ENCODE measurements around the gene ALPP.
A peak's percentile ranks its signal among the peaks of the same experiment; 100 is the strongest.
"Not testable (repeated sequence)": the region's sequence is repeated elsewhere in the genome, so short reads cannot be mapped to it uniquely, and the experiment has no call there.

The ALPP gene

DNA sequence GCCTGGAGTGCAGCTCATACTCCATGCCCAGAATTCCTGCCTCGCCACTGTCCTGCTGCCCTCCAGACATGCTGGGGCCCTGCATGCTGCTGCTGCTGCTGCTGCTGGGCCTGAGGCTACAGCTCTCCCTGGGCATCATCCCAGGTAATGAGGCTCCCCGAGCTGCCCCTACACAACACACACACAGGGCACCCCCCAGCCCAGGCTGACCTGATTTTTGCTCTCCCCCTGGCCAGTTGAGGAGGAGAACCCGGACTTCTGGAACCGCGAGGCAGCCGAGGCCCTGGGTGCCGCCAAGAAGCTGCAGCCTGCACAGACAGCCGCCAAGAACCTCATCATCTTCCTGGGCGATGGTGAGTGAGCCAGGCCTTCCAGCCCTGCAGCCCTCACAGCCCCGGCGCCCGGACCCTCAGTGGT lies at the start of gene ALPP:
ALPP (plus strand) TSS at position 17 of the 417 bp plus-strand sequence; CDS start at position 69, 52 bp downstream.
- not testable (repeated sequence) for DNase-seq

DNA sequence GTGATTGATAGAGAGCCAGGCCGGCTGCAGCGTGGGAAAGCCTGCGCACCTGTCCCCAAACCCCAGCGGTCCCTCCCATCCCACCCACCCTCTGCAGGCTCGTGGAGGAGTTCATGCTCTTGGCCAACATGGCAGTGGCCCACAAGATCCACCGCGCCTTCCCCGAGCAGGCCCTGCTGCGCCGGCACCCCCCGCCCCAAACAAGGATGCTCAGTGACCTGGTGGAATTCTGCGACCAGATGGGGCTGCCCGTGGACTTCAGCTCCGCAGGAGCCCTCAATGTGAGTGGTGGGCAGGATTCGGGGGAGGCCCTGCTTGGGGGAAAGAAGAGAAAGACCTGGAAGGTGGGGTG lies 48.9 kb upstream of the ALPP start:
- DNase-seq, result no peak

DNA sequence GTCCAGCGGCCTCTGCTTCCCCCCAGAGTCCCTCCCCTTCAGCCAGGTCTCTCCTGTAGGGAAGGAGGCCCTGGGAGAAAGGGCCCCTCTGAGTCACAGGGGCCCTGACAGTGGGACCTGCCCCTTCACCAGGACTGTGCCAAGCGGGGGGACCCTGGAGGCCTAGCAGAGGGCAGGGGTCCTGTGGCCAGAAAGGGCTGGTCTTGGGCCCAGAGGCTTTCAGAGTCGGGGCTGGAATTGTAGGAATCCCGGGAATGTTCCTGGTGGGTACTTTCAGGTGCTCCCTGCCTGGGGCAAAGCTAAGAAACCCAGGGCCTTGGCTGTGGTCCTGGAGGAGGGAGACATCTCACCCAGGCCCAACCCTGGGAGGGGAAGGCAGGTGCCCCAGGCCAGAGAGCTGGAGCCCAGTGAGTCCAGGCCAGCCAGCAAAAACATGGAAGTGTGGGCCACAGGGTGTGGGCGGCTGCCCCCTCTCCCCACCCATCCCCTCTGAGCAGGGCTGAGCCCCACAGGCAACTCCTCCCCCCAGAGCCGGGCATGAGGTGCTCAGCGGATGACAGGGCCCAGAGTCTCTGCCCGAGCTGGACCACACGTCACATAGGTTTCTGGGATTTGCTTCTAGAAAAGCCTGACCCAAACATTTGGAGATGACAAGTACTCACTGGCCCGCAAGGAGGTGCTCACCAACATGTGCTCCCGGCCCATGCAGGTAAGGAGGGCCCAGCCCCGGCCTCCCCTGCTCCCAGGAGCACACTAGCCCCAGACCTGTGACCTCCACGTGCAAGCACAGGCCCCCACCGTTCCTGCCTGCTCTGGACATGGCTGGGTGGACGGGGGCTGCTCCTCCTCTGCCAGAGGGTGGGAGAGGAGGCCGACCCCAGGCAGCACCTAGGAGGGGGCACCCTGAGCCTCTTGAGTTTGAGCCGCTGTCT lies 48.2 kb upstream of the ALPP start:
- DNase-seq, result no peak

DNA sequence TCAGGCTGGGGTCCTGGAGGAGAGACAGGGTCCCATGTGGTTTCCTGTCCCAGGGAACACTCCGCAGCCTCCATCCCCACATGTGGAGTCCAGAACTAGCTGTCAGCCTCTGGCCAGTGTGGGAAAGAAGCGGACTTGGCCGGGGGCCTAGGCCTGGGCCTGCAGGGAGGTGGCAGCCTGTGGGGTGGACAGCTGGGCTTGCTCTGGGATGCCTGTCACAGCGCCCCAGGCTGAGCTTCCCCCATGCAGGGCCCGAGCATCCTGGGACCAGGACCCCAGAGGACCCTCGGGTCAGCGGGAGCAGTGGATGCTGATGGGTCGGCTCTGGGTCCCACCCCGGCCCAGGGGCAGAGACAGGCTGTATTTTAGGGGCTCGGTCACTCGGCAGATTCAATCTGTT lies 47.5 kb upstream of the ALPP start:
- not testable (repeated sequence) for DNase-seq

DNA sequence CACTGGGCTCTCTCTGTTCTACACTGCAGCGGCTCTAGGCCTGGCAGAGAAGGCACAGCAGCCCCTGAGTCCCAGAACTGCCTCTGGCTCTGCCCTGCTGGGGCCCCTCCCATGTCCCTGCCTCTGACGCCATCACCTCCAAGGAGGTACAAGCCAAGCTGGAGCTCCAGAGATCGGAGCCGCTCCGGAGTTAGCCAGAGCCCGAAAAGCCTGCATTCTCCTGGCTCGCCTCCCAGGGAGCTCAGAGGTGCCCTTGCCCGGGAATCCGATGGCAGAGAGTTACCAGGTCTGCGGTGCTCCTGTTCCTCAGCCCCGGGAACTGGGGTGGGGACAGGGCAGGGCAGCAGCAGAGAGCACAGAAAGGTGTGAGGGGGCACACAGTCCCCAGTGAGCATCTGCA lies 46.9 kb upstream of the ALPP start:
- DNase-seq, result not testable (repeated sequence)

DNA sequence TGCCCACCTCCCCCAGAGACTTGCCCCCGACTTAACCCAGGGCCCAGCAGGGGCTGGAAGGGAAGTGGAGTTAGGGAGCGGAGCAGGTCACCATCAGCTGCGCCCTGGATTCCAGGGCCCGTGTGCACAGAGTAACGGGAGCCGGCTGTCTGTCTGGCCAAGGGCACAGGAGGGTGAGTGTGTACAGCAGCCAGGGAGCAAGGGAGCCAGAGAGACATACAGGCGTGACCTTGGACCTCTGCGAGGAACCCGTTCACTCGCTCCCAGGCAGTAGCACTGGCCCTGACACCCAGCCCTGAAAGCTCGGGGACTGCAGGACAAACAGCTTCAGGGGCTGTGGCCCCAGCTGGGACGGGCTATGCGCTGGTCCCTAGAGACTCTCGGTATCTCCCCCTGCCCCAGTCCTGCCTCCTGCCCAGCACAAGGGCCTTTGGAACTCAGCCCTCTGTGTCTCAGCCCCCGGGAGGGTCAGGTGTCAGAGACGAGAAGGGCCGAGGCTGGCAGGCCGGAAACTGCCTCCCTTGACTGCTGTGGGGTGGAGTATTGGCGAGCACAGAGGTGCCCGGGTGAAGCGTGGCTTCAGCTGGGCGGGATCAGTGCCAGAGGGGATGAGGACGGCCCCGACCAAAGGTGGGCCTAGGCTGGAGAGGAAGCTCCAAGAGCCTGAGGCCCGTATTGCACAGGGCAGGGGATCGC lies 46.2 kb upstream of the ALPP start:
- not testable (repeated sequence) for DNase-seq

DNA sequence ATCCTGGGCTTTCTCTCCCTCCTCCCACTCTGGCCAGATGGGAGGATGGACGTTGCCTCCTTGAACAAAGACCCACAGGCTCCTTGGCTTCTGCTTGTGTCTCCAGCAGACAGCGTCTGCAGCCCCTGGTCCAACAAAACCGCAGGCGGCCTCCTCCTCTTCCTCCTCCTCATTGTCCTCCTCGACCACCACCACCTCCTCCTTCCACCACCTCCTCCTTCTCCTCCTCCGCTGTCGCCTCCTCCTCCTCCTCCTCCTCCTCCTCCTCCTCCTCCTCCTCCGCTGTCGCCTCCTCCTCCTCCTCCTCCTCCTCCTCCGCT lies 45.7 kb upstream of the ALPP start:
- no peak for DNase-seq

DNA sequence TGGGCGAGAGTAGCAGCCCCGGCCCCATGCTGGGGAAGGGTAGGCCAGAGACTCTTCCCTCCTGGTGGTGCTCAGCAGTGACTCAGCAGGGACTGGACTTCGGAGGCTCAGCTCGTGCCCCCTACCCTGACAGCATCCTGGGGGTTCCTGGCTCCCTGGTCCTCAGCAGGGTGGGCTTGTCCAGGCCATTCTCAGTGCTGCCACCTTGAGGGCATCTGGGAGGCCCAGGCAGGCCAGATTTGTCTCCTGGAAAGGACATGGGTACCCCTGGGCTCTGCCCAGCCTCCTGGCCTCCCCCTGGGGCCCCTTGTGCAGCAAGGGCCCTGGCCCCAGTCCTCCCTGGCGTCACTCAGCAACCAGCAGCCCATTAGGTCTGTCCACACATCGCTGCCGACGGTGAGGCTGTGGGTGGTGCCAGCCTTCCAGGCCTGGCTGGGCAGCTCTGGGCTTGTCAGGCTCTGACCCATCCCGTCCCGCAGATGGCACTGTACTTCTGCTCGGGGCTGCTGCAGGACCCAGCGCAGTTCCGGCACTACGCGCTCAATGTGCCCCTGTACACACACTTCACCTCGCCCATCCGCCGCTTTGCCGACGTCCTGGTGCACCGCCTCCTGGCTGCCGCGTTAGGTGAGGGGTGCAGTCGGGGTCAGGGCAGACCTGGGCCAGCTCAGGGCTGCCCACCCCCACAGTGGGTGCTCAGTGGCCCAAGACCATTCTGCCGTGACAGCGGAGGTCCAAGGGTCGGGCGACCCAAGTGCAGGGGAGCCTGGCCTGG lies 45.0 kb upstream of the ALPP start:
- DNase-seq, result peak in 1 of 2 experiments; percentile 21

DNA sequence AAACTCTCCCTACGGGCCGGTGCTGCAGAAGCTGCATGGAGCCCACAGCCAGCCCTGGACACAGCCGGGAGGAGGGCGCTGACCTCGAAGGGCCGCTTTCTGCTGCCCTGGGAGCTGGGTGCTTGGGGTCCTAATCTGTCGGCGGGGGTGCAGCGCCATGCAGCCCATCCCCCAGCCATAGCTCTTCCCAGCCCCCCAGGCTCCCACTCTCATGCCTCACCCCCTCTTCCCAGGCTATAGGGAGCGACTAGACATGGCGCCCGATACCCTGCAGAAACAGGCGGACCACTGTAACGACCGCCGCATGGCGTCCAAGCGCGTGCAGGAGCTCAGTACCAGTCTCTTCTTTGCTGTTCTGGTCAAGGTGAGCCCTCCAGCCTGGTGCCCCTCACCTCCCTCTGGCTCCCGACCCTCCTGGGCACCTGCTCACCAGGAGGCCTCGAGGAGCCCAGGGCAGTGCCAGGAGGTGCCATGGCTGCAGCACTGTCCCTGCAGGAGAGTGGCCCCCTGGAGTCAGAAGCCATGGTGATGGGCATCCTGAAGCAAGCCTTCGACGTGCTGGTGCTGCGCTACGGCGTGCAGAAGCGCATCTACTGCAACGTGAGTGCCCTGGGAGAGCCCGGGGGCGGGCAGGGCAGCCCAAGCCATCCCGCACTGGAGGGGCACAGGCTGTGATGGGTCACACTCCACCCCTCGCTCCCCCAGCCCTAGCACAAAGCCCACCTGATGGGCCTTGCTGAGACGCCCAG lies 44.2 kb upstream of the ALPP start:
- not testable (repeated sequence) for DNase-seq

DNA sequence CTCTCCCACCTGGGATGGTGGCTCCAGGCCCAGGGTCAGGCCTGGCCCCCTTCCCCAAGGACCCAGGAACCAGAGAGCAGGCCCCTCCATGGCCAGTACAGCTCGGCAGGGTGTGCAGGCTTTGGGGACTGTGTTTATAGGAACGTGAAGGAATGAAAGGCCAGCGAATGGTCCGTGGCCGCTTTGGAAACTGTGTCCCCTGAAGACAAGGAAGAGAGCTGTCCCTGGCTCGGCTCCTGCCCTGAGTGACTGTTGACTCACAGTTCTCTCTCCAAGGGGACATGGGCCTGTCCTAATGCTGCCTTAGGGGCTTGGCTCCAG lies 43.7 kb upstream of the ALPP start:
- DNase-seq, result not testable (repeated sequence)

DNA sequence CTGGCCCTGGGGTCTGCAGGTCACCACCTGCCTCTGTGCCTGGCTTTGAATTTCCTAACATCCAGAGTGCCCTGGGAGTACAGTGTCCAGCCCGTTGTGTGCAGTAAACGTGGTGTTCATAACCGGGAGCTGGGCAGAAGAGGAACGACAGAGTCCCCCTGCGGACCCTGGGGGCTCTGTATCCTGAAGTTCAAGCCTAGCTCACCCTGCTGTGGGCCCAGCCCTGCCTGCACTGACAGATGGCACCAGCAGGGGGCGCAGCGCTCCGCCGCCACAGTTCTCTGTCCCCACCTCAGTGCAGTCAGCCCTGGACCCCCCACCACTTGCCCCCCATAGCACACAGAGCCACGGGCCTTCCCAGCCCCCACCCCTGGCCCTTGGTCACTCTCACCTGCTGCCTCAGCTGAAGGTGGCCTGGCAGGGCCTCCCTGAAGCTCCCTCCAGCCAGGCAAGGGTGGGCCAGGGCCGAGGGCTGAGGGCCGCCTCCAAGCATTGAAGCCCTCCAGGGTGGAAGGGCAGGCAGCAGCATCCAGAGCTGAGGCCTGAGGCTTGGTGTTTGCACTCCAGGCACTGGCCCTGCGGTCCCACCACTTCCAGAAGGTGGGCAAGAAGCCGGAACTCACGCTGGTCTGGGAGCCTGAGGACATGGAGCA lies 43.2 kb upstream of the ALPP start:
- not testable (repeated sequence) for DNase-seq

DNA sequence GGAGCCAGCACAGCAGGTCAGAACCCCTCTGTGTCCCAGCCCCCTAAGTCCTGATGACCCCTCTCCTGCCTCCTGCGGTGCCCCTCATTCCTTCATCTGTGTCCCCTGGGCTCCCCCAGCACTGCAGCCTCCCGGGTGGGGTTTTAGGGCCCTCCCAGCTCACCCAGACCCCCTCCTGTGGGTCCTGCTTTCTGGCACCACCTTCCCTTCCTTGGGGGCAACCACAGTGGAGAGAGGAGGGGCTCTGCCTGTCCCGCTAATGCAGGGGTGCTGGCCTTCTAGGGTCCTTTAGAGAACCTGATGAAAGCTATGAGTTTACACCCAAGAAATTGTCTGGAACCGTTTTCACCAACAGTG lies 42.7 kb upstream of the ALPP start:
- DNase-seq, result no peak

DNA sequence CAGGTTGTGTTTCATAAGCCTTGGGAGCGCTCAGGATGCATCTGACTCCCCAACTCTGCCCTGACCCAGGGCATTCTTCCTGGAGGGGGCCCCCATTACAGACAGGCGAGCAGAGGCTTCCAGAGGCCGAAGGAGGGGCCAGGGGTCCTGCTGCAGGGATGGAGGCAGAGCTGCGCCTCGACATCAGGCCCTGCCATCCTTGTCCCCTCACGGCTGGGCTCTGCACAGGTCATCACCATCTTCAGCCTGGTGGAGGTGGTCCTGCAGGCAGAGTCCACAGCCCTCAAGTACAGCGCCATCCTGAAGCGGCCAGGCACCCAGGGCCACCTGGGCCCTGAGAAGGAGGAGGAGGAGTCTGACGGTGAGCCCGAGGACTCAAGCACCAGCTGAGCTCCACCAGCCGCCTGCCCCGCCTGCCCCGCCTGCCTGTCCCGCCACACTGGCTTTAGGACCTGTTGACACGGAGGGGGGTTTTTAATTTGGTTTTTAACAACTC lies 42.3 kb upstream of the ALPP start:
- DNase-seq, result no peak

DNA sequence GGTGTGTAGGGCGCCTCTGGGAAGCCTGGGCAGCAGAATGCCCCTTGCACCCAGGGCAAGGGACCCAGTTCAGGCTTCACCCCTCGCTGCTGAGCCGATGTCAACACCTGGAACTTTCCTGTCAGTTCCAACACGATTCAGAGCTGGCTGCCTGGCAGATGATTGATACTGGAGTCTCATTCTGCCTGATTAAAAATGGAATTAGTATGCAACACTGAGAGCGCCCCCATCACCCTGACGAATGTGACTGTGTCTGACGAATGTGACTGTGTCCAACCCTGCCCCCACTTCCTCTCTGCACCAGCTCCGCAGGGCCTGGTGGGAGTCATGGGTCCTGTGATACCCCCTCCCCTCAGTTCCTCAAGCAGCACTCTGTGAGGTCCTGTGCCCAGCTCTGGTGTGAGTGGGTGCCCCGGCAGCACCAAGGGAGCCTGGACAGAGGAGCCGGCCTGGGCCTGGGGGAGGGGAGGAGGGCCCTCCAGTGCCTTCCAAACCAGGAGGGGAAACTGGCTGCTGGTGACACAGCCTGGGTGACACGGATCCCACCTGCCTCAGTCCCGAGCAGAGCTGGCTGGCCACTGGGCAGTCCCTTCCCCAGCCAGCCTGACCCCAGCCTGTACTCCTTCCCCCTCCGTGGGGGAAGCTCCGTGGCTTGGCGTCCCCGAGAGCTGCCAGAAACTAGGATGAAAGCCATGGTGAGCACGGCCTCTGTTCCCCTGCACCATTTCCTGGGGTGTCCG lies 41.4 kb upstream of the ALPP start:
- DNase-seq, result no peak

DNA sequence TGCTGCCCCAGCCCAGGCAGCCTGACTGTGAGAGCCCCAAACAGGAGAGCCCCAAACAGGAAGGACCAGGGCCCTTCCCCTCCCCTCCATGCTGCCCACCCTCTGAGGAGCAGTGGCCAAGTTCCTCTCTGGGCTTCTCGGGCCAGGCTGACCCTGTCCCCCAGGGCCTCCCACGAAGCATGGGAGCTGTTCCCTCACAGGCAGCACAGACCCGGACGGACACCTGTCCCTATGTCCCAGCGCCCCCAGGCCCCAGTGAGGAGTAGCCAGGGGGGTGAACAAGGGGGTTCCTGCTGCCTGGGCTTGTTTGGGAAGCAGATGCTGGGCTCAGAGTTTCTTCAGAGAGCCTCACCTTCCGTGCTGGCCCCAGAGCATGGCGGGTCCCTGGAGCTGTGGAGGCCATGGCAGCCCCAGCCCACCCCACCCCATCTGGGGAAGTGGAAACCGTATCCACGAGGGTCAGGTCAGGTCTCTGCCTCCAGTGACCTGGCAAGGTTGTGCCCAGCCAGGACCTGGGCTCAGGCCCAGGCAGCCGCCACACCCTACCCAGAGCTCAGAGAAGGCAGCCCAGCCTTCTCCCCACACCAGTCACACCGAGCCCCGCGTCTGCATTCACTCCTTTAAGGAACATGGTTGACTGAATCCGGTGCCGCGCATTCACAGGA lies 40.3 kb upstream of the ALPP start:
- not testable (repeated sequence) for DNase-seq

DNA sequence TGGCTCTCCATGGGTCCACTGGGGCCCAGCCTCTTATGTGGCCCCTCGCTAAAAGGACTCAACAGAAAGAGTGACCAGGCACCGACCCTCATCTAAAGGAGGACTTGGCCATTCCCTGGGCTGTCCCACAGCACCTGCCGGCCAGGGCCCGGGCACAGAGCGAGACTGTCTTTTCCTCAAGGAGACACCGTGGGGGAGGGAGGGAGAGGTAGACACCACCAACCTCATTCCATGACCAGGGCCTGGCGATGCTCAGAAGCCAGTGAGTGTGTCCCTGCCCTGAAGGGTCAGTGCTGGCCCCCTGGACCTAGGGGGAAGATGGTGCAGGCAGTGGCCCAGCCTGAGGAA lies 39.8 kb upstream of the ALPP start:
- DNase-seq, result no peak

DNA sequence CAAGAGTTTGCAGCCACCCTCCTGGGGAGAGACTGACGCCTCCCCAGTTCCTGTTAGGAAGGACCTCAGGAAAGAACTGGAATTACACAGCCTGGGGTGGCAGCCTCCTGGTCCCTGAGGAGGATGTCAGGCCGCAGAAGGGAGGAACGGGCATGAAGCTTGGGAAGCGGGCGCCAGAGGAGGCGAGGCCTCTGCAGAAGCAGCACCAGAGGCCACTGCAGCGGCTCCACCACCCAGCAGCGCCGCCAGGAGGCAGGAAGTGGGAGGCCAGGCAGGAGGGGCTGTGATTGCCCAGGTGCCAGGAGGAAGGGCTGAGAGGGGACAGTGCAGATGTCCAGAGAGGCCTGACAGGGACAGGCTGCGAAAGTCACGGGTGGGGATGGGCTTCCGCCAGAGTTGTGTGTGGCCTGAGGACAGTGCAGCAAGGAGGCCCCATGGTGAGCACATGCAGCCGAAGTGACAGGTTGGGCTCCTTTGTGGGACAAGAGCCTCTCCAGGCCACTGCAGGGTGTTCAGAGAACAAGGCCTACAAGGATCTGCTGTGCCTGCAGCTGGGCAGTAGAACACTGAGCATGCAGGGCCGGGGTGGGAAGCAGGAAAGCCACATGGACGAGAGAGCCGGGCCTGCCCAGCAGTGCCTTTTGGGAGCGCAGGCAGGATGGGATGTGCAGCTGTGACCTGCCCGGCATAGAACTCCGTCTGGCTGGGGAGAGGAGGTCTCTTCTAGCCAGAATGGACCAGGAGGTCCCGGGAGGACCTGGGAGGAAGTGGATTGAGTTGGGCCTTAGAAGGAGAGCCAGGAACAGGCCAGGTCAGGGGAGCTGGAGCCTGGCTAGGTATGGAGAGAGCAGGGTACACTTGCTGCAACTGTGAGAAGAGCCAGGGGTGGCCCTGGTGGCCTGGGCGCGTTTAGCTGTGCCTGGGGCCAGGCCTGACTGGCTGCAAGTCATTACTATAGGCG lies 39.1 kb upstream of the ALPP start:
- DNase-seq, result no peak

DNA sequence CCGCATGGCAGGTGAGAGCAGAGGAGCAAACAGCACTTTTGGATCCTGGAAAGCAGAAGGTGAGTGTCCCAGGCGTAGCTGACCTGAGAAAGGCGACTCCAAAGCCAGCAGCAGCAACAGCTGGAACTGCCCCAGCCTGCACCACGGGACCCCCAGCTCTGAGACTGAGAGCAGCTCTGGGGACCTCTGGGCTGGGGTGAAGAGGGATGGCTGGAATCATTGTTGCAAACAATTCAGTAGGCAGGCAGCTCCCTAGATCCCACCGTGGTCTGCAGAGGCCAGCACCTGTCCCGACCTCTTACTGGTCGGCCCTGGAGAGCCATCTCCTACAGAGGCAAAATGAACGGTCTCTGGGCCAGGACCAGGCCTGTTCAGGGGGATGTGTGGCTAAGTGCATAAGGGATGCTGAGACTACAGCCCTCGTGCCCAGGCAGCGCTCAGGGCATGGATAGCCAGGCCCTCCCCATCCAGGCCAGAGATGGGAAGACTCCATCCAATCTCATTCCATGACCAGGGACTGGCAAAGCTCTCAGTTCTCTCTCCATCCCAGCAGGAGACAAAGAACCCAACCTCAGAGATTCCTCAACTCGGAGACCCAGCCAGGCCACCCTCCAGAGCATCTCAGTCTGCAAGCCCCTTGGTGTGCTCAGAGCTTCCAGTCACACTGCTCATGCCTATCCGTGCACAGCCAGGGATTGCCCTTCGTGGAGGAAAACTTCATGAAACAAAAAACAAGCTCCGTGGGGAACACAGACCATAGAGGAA lies 38.2 kb upstream of the ALPP start:
- DNase-seq, result no peak
